NCI-H1436 (cell line): ENCODE results near the gene PSMB9.

Experiments used
- DNase-seq: peaks from one replicate; lab custom pipeline; 2025; lab: John Stamatoyannopoulos, UW

The PSMB9 gene

GRCh38 chr6:32905078-32905477 is 51.1 kb downstream of the PSMB9 start:
- no peak for DNase-seq

- no peak for DNase-seq
Measured at GRCh38 chr6:32906539-32906938, 52.5 kb downstream of the PSMB9 start.

GRCh38 chr6:32908897-32909296 is 54.9 kb downstream of the PSMB9 start:
- DNase-seq: no peak
